ENCODE data around the gene SLC9A8.

SLC9A8 gene

DNA sequence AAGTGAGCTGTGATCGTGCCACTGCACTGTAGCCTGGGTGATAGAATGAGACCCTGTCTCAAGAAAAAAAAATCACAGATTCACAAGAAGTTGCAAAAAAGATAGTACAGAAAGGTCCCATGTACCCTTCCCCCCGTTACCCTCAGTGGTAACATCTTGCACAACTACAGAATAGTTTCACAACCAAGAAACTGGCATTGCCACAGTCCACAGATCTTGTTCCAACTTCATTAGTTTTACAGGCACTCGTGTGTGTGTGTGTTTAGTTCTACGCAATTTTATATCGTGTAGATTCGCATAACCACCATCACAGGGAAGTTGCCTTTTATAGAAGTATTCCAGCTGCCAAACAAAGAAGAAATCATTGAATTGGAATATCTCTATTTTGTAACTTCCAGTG, 83.6 kb downstream of the SLC9A8 start (continued):
- TF ChIP-seq BACH2 (CRISPR knock-in tag; IDR thresholded peaks at IDR 0.05; ENCODE audit: borderline replicate concordance) (no peak), PPARA (CRISPR knock-in tag; IDR thresholded peaks at IDR 0.05; ENCODE audit: borderline replicate concordance) (no peak), OSR1 (CRISPR knock-in tag; IDR thresholded peaks at IDR 0.05) (no peak), ESRRG (CRISPR knock-in tag; IDR thresholded peaks at IDR 0.05) (no peak), RARB (CRISPR knock-in tag; IDR thresholded peaks at IDR 0.05) (no peak)
- TF ChIP-seq, protein P1, sequence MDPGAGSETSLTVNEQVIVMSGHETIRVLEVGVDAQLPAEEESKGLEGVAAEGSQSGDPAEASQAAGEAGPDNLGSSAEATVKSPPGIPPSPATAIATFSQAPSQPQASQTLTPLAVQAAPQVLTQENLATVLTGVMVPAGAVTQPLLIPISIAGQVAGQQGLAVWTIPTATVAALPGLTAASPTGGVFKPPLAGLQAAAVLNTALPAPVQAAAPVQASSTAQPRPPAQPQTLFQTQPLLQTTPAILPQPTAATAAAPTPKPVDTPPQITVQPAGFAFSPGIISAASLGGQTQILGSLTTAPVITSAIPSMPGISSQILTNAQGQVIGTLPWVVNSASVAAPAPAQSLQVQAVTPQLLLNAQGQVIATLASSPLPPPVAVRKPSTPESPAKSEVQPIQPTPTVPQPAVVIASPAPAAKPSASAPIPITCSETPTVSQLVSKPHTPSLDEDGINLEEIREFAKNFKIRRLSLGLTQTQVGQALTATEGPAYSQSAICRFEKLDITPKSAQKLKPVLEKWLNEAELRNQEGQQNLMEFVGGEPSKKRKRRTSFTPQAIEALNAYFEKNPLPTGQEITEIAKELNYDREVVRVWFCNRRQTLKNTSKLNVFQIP (CRISPR knock-in tag; IDR thresholded peaks at IDR 0.05; ENCODE audit: borderline replicate concordance, low read depth): no peak

DNA sequence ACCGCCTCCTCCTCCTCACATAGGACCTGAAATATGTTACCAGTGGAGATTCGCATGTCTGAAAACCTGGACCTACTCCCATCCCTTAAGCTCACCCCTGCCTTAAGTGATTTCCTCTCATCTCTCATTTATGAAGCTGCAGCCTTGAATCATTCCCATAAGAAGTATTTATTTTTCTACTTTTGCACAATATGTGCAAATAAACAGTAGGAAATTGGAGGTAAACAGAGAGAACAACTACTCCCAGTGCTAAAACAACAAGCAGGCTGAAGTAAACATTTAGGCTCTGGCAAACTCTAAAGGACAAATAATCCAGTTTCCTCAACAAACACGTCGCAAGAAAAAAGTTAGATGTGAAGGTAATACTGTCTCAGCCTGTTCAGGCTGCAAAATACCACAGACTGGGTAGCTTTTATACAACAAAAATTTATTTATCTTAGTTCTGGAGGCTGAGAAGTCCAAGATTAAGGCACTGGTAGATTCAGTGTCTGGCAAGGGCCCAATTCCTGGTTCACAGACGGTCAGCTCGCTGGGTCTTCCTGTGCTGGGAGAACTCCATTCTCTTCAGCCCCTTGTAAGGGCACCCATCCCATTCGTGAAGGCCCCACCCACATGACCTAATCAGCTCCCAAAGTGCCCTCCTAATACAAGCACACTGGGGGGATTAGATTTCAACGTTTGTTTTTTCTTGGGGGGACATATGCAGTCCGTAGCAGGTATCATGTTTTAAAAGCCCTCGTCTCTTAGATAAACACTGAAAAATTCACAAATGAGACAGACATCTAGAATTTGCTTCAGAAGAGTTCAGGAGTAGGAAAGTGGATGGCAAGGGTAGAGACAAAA, 87.1 kb downstream of the SLC9A8 start:
- TF ChIP-seq ARNTL (CRISPR knock-in tag; IDR thresholded peaks at IDR 0.05; ENCODE audit: borderline replicate concordance, low read depth) (no peak), TOX (CRISPR knock-in tag; IDR thresholded peaks at IDR 0.05; ENCODE audit: borderline replicate concordance) (no peak)
- ATAC-seq: no peak

DNA sequence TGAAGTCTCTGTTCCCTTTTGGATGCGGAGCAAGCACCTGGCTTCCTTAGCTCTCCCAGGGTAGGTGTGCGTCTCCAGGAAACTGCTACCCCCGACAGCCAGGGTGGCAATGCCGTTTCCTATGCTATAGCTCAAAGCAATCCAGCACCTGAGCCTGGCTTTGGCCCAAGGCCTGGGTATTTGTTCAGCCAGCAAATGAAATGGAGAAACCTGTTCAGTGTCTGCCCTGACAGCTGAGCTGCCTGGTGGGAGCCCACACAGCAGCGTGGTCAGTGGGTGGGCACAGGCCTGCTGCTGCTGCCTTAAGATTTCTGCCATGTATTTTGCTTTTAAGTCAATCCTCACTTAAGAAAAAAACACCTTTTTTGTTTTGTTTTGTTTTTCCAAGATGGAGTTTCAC, 89.0 kb downstream of the SLC9A8 start:
- TF ChIP-seq CSDC2 (CRISPR knock-in tag; IDR thresholded peaks at IDR 0.05) (no peak), TOX (CRISPR knock-in tag; IDR thresholded peaks at IDR 0.05; ENCODE audit: borderline replicate concordance) (no peak), TCF4 (CRISPR knock-in tag; IDR thresholded peaks at IDR 0.05; ENCODE audit: borderline replicate concordance) (no peak), ARNTL (CRISPR knock-in tag; IDR thresholded peaks at IDR 0.05; ENCODE audit: borderline replicate concordance, low read depth) (no peak), ZNF70 (CRISPR knock-in tag; IDR thresholded peaks at IDR 0.05) (no peak), ESRRG (CRISPR knock-in tag; IDR thresholded peaks at IDR 0.05) (no peak)
- TF ChIP-seq, protein P1 (CRISPR knock-in tag; IDR thresholded peaks at IDR 0.05; ENCODE audit: borderline replicate concordance, low read depth): no peak
- TF ChIP-seq, protein P2, sequence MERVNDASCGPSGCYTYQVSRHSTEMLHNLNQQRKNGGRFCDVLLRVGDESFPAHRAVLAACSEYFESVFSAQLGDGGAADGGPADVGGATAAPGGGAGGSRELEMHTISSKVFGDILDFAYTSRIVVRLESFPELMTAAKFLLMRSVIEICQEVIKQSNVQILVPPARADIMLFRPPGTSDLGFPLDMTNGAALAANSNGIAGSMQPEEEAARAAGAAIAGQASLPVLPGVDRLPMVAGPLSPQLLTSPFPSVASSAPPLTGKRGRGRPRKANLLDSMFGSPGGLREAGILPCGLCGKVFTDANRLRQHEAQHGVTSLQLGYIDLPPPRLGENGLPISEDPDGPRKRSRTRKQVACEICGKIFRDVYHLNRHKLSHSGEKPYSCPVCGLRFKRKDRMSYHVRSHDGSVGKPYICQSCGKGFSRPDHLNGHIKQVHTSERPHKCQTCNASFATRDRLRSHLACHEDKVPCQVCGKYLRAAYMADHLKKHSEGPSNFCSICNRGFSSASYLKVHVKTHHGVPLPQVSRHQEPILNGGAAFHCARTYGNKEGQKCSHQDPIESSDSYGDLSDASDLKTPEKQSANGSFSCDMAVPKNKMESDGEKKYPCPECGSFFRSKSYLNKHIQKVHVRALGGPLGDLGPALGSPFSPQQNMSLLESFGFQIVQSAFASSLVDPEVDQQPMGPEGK (CRISPR knock-in tag; IDR thresholded peaks at IDR 0.05; ENCODE audit: borderline replicate concordance): no peak
- no peak for ATAC-seq

DNA sequence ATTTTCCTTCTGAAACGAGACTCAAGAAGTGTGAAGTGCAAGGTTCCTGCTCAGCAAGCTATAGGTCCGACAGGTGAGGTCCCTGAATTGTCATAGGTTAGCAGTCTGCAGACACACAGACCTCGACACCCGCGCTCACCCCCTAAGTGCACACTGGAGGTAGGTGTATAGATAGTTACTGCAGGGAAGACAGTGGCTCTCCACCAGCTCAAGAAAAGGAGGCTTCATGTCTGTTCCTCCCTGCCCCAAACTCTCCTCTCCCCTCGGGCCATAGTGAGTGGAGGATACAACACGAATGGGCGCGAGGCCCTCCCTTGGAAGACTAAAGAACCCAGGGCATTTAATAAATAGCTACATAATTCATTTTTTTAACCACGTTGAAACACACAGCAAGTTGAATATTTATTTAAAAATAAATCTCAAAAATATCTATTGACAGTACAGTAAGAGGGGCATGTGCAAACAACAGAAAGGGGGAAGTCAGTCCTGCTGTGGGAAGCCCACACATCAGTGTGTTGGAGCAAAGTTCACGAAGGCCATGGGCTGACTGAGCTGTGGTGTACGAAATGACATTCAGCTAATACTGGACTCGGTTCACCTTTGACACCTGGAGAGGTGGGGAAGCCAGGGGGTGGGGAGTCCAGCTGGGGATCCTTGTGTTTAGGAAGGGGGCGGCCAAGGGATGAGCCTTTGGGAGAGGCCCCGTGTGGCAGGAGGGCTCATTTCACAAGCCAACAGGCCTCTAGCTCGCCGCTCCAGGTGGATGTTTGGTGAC, 92.0 kb downstream of the SLC9A8 start:
- no peak for TF ChIP-seq TOX (CRISPR knock-in tag; IDR thresholded peaks at IDR 0.05; ENCODE audit: borderline replicate concordance)
- TF ChIP-seq ESRRG (CRISPR knock-in tag; IDR thresholded peaks at IDR 0.05): no peak
- TF ChIP-seq, protein P2 (CRISPR knock-in tag; IDR thresholded peaks at IDR 0.05; ENCODE audit: borderline replicate concordance): no peak
- ATAC-seq: no peak

DNA sequence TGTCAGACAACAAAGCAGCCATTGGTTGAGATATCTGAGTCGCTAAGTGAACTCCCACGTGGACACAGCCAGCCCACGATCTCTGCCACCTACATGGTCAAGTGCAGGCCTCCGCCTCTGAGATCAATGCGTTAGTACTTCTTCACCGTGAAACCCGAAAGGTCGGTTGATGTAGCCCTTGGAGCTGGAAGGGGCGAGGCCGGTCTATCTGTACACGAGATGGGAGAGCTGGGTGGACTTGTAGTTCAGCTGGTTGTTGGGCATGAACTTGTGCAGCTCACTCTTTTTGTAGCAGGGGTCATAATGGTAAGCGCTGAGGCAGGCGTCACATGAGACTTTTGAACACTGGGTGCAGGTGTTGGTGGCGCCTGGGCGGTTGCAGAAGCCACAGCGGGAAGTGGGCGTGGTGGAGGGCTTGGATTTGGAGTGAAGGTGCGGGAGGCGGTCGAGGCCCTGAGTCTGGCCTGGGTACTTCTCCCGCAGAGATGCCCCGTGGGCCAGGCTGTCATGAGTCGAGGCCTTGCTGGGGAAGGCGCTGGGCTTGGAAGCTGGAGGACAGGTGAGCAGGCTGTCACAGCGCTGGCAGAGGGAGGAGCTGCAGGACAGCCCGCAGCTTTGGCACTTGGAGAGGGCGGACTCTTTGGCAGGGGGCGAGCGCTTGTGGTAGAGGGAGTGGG, 92.9 kb downstream of the SLC9A8 start:
- no peak for ATAC-seq
- TF ChIP-seq OSR1 (CRISPR knock-in tag; IDR thresholded peaks at IDR 0.05) (no peak), ZNF565 (CRISPR knock-in tag; conservative IDR thresholded peaks at IDR 0.05; ENCODE audit: low read depth) (no peak), ZNF70 (CRISPR knock-in tag; IDR thresholded peaks at IDR 0.05) (no peak), ZC3H10 (CRISPR knock-in tag; IDR thresholded peaks at IDR 0.05) (no peak), ZFP3 (CRISPR knock-in tag; IDR thresholded peaks at IDR 0.05) (no peak)
- TF ChIP-seq, protein P3, sequence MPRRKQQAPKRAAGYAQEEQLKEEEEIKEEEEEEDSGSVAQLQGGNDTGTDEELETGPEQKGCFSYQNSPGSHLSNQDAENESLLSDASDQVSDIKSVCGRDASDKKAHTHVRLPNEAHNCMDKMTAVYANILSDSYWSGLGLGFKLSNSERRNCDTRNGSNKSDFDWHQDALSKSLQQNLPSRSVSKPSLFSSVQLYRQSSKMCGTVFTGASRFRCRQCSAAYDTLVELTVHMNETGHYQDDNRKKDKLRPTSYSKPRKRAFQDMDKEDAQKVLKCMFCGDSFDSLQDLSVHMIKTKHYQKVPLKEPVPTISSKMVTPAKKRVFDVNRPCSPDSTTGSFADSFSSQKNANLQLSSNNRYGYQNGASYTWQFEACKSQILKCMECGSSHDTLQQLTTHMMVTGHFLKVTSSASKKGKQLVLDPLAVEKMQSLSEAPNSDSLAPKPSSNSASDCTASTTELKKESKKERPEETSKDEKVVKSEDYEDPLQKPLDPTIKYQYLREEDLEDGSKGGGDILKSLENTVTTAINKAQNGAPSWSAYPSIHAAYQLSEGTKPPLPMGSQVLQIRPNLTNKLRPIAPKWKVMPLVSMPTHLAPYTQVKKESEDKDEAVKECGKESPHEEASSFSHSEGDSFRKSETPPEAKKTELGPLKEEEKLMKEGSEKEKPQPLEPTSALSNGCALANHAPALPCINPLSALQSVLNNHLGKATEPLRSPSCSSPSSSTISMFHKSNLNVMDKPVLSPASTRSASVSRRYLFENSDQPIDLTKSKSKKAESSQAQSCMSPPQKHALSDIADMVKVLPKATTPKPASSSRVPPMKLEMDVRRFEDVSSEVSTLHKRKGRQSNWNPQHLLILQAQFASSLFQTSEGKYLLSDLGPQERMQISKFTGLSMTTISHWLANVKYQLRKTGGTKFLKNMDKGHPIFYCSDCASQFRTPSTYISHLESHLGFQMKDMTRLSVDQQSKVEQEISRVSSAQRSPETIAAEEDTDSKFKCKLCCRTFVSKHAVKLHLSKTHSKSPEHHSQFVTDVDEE (CRISPR knock-in tag; IDR thresholded peaks at IDR 0.05): no peak
- TF ChIP-seq, protein P1 (CRISPR knock-in tag; IDR thresholded peaks at IDR 0.05; ENCODE audit: borderline replicate concordance, low read depth): no peak

Data from SK-N-SH treated with all-trans-retinoic acid at 6 μM for 48 hours (cell line).